ENCODE data around the gene SRGN. TPM values are rescaled to one million over a fixed set of nuclear protein-coding genes. Genes with fewer than 3 reads are reported as not detected.

The SRGN gene
- polyA plus RNA-seq, 1 donor from 2014 or later = not detected

DNA sequence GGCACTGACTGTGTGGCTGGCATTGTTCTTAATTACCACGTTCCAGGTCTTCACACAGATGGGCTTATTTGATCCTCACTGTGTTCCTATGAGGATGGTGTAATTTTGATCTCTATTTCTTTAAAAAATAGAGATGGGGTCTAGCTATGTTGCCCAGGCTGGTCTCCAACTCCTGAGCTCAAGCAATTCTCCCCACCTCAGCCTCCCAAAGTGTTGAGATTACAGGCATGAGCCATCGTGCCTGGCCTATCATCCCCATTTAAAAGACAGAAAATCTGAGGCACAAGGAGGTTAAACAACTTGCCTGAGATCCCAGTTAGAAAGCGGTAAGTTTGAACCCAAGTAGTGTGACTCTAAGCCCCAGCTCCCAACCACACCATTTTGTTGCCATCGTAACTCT lies 17.0 kb upstream of the SRGN start:
- no peaks in the 10 kb centered on the region for H4K20me1 ChIP-seq (ENCODE audit: insufficient read depth)
- no peak overlapping the region for H3K27ac ChIP-seq (ENCODE audit: low read length)
- TF ChIP-seq CTCF (IDR thresholded peaks at IDR 0.05; ENCODE audit: poor library complexity, severe bottlenecking) (no peak), MXI1 (conservative IDR thresholded peaks at IDR 0.05; ENCODE audit: poor library complexity, severe bottlenecking) (no peak), RAD21 (conservative IDR thresholded peaks at IDR 0.05) (no peak), SMC3 (conservative IDR thresholded peaks at IDR 0.05; ENCODE audit: poor library complexity) (no peak), EZH2 (IDR thresholded peaks at IDR 0.05; ENCODE audit: borderline replicate concordance, insufficient read depth, low read length, poor library complexity, severe bottlenecking) (no peak), POLR2AphosphoS5 (IDR thresholded peaks at IDR 0.05) (no peak), REST (IDR thresholded peaks at IDR 0.05; ENCODE audit: borderline replicate concordance) (no peak), EP300 (conservative IDR thresholded peaks at IDR 0.05; ENCODE audit: poor library complexity, severe bottlenecking) (no peak), TAF1 (IDR thresholded peaks at IDR 0.05; ENCODE audit: low read depth) (no peak)
- no peaks in the 10 kb centered on the region for H3K27me3 ChIP-seq (ENCODE audit: insufficient read depth, low read depth, low read length)
- H3F3A ChIP-seq (ENCODE audit: insufficient read depth, low read length, poor library complexity, severe bottlenecking) = no peaks in the 10 kb centered on the region
- no peaks in the 10 kb centered on the region for H3K9me3 ChIP-seq (ENCODE audit: low read length)
- H3K36me3 ChIP-seq (ENCODE audit: insufficient read depth, low read length) = no peaks in the 10 kb centered on the region
- H3K9me2 ChIP-seq (ENCODE audit: insufficient read depth, low read length) = no peaks in the 10 kb centered on the region
- no peak overlapping the region for H3K9ac ChIP-seq (ENCODE audit: low read length)
- H2AFZ ChIP-seq (ENCODE audit: low read depth, low read length) = no peak overlapping the region
- no peaks in the 10 kb centered on the region for H3K79me2 ChIP-seq (replicated peaks; ENCODE audit: insufficient read depth, low read length)
- no peak overlapping the region for H3K4me3 ChIP-seq (ENCODE audit: low read length)
- no peak overlapping the region for H3K4me2 ChIP-seq (ENCODE audit: low read length)

- TF ChIP-seq POLR2AphosphoS5 (IDR thresholded peaks at IDR 0.05) (no peak), RAD21 (conservative IDR thresholded peaks at IDR 0.05) (no peak), REST (IDR thresholded peaks at IDR 0.05; ENCODE audit: borderline replicate concordance) (no peak), MXI1 (conservative IDR thresholded peaks at IDR 0.05; ENCODE audit: poor library complexity, severe bottlenecking) (no peak), TAF1 (IDR thresholded peaks at IDR 0.05; ENCODE audit: low read depth) (no peak), EP300 (conservative IDR thresholded peaks at IDR 0.05; ENCODE audit: poor library complexity, severe bottlenecking) (no peak), SMC3 (conservative IDR thresholded peaks at IDR 0.05; ENCODE audit: poor library complexity) (no peak), CTCF (IDR thresholded peaks at IDR 0.05; ENCODE audit: poor library complexity, severe bottlenecking) (no peak), EZH2 (IDR thresholded peaks at IDR 0.05; ENCODE audit: borderline replicate concordance, insufficient read depth, low read length, poor library complexity, severe bottlenecking) (no peak)
- Histone ChIP-seq H4K20me1 (ENCODE audit: insufficient read depth) (no peaks in the 10 kb centered on the region), H3K4me3 (ENCODE audit: low read length) (no peak overlapping the region), H3K79me2 (replicated peaks; ENCODE audit: insufficient read depth, low read length) (no peaks in the 10 kb centered on the region), H2AFZ (ENCODE audit: low read depth, low read length) (no peak overlapping the region), H3K9me3 (ENCODE audit: low read length) (no peaks in the 10 kb centered on the region), H3K4me2 (ENCODE audit: low read length) (no peak overlapping the region), H3K27me3 (ENCODE audit: insufficient read depth, low read depth, low read length) (no peaks in the 10 kb centered on the region), H3K9ac (ENCODE audit: low read length) (no peak overlapping the region), H3K27ac (ENCODE audit: low read length) (no peak overlapping the region), H3K9me2 (ENCODE audit: insufficient read depth, low read length) (no peaks in the 10 kb centered on the region), H3F3A (ENCODE audit: insufficient read depth, low read length, poor library complexity, severe bottlenecking) (no peaks in the 10 kb centered on the region), H3K36me3 (ENCODE audit: insufficient read depth, low read length) (no peaks in the 10 kb centered on the region)
These were observed 16.3 kb upstream of the SRGN start for GRCh38 chr10:69071610-69072009.

Measured in neural cell (in vitro differentiated cells).